HepG2 (cell line): ENCODE data around the gene INTU.

ENCODE experiments used
- EZH2 ChIP-seq: conservative IDR thresholded peaks from 2 replicates; pipeline ENCODE4 v1.6.1; 2012; ENCODE audit warnings: mild to moderate bottlenecking, low read depth, low read length, moderate library complexity
- HNRNPK ChIP-seq: fragments of 200-400 bp; formaldehyde crosslinking; IDR thresholded peaks from 2 replicates; pipeline ENCODE4 v1.6.1; 2018; ENCODE audit warnings: low read length, low read depth, moderate library complexity, mild to moderate bottlenecking; ENCODE audit not compliant: poor library complexity, severe bottlenecking
- MIER3 ChIP-seq: IDR thresholded peaks from 2 replicates; pipeline ENCODE4 v1.6.1; 2016; ENCODE audit warnings: missing compliant biosample characterization, borderline replicate concordance
- NFKBIZ ChIP-seq: IDR thresholded peaks from 2 replicates; pipeline ENCODE4 v1.6.1; 2018; ENCODE audit warnings: missing genetic modification reagents, missing compliant biosample characterization
- TP53 ChIP-seq: sonication (generic); formaldehyde crosslinking; conservative IDR thresholded peaks from 2 replicates; pipeline ENCODE4 v1.4.0; 2020; ENCODE audit warnings: missing genetic modification reagents
- ZBTB44 ChIP-seq: sonication (generic); formaldehyde crosslinking; IDR thresholded peaks from 2 replicates; pipeline ENCODE4 v1.4.0; 2020; ENCODE audit warnings: missing genetic modification reagents
- TF ChIP-seq, protein P1 (sequence below): sonication (generic); formaldehyde crosslinking; IDR thresholded peaks from 2 replicates; pipeline ENCODE4 v1.5.0; 2020; ENCODE audit warnings: mild to moderate bottlenecking, missing genetic modification reagents, moderate library complexity

DNA sequence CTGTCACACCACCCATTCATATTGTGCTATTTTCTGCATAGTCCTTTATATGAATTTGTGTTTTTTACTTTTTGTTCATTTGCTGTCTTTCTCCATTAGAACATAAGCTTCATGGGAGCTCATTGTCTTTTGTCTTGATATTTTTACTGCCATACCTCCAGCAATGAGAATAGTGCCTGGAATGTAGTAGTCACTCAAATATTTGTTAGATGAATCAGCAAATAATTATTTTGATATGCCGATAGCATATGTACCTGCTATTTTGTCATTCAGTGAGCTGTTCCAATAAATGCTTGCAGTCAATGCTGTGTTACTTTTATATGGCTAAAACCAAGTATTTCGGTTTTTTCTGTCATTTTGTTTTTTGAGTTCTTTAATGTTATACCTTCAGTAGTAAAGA is 53.9 kb downstream of the INTU start:
- TF ChIP-seq NFKBIZ (CRISPR knock-in tag) (no peak), ZBTB44 (CRISPR knock-in tag) (no peak), EZH2 (no peak), HNRNPK (no peak), TP53 (CRISPR knock-in tag) (no peak), MIER3 (CRISPR knock-in tag) (no peak)
- TF ChIP-seq, protein P1, sequence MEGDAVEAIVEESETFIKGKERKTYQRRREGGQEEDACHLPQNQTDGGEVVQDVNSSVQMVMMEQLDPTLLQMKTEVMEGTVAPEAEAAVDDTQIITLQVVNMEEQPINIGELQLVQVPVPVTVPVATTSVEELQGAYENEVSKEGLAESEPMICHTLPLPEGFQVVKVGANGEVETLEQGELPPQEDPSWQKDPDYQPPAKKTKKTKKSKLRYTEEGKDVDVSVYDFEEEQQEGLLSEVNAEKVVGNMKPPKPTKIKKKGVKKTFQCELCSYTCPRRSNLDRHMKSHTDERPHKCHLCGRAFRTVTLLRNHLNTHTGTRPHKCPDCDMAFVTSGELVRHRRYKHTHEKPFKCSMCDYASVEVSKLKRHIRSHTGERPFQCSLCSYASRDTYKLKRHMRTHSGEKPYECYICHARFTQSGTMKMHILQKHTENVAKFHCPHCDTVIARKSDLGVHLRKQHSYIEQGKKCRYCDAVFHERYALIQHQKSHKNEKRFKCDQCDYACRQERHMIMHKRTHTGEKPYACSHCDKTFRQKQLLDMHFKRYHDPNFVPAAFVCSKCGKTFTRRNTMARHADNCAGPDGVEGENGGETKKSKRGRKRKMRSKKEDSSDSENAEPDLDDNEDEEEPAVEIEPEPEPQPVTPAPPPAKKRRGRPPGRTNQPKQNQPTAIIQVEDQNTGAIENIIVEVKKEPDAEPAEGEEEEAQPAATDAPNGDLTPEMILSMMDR (CRISPR knock-in tag), result no peak
